Amygdala (tissue), 56 donors: ENCODE data around the gene TBX1.

Source experiments
- DNase-seq, 56 donors: peaks; one replicate each; lab custom pipeline; 2025; lab: John Stamatoyannopoulos, UW

The TBX1 gene

DNA sequence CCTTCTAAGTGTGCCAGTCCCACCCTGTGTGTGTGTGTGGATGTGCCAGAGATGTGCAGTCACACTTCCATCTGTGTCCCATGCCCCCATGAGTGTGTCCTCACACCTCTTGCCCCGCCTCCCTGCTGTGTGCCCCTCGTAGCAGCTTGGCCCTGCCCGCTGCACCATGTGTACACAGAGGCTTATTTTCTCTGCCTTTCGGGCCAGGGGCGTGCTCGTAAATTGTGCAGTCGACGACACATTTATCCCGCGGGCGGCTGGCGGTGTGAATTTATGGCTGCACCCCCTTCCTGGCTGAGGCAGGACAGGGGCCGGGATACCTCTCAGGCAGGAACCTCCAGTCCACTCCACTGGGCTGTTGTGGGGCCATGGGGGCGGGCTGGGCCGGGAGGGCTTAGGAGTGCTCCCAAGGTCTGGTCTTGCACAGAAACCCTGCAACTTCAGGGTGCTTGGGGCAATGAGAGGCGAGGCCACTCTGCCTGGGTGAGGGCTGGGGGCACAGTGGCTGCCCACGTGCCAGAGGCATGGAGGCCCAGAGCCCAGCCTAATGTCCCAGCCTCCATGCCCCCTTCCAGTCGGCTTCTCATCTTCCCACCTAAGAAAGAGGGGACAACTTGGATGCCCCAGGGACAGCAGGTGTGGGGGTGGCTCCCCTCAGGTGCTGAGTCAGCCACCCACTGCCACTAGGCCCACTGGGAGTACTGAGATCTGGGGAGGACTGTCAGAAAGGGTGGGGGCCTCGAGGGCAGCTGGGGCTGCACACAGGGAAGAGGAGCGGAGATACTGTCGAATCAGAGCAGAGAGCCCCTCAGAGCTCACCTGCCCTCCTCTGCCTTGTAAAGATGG lies 24.7 kb upstream of the TBX1 start:
- DNase-seq = no peak

DNA sequence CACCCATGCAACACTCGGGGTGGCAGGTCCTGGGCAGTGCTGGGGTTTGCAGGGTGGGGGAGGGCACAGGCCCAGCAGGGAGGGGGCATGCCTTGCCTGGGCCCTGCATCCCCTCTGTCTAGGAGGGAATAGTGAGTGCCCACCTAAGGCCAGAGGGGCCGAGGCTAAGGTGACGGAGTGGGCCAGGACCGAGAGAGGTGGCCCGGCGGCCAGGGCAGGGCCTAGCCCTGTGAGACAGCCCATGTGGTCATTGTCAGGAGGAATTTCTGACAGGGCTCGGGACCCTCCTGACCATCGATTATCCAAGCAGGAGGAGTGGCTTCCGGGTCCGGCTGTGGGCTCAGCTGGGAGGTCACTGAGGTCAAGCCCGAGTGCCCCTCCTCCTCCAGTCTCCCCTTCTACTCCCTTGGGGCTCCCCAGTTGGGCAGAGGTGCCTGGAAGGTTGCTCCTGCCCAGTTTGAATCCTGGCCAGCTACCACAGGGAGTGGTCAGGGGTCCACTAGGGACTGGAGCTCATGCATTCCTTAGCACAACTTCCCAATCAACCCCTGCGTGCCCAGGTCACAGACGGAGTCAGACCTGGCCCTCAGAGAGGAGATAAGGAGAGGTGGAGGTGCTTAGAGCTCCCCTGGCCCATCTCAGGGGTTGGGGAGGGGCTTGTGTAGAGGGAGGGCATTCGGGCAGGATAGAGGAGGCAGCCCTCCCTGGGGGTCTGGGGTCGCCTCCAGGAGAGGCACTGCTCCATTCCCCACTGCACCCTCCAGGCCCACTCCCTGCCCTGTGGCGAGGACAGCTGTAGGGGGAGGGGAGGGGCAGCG lies 22.5 kb upstream of the TBX1 start:
- no peak for DNase-seq

DNA sequence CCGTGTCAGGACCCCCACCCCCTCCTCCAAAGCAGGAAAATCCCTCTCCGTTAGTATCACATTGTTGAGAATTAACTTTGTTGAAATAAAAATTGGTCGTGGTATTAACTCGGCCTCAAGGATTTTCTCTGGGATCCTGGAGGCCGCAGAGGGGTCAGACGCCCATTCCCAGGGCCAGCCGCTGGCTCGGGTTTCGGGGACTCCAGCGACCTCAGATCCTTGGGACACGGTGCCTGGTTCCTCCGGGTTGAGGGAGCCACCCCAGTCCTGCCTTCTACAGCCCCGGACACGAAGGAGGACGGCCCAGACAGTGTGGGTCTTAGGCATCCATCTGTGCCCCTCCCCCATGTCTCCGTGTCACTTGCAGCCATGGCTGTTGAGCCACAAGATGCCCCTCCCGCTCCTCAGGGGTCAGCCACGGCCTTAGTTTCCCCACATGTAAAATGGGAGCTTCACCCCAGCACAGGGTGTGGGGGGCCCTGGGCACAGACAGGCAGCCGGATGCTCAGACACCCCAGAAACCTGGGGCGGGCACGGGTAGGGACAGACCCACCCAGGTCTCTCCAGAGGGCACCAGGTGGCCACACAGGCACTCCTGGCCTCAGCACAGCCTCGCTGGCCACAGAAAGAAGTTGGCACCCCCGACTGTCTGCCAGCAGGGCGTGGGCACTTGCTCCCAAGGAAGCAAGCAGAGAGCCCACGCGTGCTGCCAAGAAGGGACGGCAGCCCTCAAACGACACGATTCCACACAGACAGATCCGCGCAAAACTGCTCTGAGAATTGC lies 21.7 kb upstream of the TBX1 start:
- no peak for DNase-seq

DNA sequence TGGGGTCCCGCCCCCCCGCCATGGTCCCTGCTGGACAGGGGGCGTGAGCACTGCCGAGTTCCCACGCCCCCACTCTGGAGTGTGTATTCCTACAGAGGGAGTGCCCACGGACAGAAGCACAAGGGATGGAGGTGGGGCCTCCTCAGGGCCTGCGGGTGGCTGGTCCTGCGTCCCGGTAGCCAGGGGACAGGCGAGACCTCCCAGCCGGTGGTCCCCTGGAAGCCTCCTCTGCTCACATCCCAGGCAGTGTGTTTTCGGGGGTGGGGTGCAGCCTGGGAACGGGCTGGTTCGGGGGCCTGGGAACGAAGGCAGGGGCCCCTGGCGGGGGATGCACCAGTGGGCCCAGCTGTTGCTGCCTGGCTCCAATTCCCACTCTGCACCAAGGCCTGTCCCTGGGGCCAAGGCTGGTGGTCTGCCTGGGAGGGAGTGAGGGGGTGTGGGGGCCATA lies 21.1 kb upstream of the TBX1 start:
- no peak for DNase-seq

DNA sequence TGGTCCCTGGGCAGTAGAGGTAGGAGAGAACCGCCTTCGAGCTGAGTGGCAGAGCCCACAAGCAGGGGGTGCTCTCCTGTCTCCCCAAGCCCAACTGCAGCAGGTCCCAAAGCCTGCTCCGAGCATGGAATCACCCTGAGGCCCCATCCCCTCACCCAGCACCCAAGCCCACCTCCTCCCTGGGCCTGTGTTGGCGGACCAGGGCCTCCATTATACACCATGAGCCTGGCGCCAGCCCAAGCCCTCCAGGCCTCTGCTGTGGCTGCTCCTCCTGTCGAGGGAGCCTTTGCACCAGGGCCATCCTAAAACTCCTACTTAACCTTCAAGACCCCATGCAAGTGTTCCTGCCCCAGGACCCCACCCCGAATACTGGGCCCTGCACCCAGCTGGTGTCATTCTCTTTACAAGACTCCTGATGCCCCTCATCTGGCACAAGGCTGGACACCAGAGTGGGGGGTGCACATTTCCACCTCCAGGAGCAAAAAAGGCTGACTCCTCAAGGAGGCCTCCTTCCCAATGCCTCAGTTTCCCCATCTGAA lies 20.6 kb upstream of the TBX1 start:
- DNase-seq = no peak

DNA sequence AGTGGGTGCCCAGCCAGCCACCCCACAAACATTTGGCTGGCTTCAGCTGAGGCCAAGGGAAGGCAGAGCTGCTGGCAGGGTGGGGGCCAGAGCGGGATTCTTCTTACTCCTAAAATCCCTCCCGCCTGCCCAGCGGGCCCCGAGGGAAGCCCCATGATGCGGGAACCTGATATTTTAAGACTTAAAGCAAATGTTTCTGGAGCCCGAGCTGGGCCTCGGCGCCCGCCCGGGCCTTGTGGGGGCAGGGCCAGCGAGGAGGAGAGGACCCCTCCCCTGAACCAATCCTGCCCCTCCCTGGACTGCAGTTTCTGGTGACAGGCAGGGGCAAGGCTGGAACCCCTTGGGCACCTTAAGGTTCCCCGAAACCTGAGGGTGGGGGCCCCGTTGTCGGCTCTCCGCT lies 20.0 kb upstream of the TBX1 start:
- no peak for DNase-seq

DNA sequence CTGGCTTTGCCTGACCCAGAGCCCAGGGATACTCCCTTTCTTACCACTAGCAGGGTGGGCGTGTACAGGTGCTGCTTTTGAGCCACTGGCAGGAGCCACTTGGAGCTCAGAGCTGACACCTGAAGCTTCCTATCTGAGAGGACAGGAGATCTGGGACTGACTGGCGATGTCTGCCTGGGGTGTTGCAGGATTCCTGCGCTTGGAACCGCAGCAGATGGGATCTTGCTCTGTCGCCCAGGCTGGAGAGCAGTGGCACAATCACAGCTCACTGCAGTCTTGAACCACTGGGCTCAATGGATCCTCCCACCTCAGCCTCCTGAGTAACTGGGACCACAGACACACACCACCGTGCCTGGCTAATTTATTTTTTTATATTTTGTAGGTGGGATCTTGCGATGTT lies 19.5 kb upstream of the TBX1 start:
- DNase-seq = no peak

DNA sequence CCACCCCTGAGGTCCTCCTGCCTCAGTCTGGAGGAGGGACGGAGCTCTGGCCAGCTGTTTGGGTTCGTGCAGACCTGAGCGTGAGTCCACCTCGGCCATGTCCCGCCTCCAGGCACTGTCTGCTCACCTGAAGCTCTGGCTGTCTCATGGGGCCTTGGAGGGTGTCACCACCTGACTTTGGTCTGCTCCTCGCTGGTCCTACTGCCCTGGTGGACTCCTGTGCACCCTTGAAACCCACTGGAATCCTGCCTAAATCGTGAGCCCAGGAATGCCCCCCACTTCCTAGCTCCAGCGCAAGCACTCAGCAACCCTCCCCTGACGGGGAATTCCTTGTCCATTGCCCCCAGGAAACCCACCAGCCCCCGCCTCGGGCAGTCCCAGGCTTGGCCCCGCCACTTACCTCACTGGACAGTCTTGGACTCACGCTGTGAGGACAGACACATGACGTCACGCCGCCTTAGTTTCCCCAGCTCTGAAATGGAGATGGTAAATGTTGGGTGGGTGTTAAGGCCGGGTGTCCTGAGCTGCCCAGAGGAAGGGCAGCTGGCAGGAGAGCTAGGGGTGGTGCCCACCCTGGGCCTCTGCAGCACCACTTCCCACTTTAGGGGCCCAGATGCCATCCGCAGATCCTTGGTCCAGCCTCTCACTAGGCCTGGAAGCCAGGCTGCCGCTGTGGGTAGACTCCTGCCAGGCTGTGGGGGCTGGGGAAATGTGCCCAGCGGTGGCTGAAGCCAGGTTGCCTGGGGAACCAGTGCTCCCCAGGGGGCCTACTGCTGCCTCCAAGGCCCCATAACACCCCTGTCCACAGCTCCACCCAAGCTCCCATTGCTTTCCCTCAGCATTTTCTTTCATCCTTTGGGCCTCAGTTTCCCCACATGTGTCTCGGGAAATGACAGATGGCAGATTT lies 18.2 kb upstream of the TBX1 start:
- peak in 5 of 56 donors; percentile 10 to 33 (median 14) for DNase-seq

DNA sequence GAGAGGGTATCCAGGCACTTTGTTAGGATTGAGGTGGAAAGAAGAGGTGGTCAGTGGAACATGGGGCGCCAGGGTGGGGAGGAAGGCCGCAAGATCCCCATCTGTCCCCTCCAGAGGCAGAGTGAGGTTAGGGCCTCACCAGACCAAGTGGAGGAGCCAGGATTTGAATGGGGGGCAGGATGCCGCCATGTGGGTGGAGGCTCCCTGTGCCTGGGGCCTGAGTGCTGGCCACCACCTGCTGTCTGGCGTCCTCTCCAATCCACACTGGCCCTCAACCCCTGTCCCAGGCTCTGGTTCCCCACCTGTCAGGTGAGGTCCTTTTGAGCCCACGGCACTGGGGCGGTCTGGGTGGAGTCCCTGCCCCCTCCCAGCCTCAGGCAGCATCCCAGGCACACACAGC lies 17.5 kb upstream of the TBX1 start:
- no peak for DNase-seq

DNA sequence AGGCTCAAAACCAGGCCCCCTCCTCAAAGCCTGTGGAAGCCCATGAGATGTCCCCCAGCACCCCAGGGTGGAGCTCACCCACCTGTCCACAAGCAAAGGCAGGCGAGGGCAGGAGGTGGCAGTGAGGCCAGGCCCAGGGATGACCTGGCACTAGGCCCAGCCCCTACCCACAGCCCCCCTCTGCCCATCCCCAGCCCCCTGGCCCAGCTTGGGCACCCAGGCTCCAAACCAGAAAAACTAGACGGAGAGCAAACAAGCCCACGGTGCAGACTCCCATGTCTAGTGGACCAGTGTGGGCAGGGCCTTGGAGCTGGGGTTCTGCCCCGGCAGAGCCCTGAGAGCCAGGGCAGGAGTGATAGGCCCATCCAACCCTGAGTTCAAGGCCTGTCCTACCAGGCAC lies 16.9 kb upstream of the TBX1 start:
- no peak for DNase-seq

DNA sequence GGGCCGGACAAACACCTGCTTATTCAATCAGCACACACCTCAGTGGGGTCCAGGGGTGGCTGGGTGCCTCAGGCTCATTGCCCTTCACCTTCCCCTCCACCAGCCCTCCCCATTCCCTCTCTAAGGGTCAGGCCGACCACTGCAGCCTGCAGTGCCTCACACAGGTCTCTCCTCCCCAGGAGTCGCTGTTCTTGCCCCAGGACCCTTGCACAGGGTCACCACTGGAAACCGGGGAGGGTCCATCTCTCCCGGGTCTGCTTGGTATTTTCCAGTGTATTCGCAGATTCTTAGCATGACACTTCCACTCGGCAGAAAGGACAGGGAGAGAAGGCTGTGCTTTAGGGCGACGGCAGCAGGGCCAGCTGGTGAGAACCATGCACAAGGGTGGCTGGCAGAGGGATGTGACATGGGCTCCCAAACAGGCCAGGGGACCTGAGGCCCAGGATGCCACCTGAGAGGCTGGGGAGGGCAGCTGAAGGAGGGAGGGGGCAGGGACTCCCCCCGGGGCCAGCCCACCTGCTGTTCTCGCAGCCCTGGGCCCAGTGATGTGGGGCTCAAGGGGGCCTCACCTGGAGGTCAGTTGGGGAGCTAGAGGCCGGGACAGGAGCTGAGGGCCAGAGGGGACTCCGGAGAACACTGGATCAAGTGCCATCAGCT lies 16.1 kb upstream of the TBX1 start:
- DNase-seq = no peak

DNA sequence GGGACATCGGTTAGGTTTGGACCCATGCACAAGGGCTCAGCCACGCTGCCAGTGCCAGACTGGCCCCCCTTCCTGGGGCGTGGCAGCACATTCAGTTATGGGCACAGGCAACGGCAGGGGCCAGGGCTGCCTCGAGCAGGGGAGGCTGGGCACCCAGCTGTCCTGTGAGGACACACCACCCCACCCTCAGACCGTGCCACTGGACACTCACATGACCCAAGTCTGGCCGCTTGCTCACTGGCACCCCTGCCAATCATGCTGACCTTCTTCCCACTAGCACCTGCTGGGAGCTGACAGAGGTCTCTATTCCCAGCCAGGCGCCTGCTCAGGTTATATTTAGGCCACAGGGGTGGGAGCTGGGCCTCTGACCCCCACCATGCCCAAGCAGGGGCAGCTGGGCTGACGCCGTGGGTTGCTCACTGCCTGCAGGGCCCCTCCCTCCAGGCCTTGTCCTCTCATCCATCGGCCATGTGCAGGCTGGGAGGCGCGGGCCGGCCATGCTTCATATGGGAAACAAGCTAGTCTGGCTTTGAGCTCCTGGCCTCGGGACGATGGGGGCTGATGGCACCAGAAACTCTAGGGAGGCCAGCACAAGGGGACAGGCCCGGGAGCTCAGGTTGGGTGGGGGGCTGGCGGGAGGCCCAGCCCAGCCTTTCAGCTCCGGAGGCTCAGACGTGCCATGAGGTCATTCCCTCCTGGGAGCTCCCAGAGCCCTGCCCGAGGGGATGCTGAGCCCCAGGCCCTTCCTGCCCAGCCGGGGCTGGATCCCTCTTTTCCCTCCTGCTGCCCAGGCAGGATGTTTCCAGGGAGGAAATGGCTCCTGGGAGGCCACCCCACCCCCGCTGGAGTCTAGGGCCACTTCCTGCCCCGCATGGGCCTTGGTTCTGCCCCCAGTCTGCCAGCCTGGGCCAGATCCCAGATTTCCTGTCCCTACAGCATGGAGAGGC lies 15.2 kb upstream of the TBX1 start:
- no peak for DNase-seq

DNA sequence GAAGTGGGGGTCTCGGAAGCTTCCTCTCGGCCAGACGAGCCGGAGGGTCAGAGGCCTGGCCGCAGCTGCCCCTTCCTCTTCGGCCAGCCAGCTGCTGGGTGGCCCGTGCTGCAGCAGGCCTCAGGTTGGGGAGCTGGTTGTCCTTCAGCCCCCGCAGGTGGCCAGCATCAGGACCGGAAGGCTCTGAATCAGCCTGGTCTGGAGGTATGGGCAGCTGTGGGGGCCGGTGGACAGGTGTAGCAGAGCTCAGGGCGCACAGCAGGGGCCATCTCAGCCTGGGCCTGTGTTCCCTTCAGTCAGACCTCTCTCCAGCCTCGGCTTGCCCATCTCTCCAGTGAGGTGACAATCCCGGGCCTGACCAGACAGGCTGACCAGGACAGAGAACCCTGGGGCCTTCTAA lies 13.9 kb upstream of the TBX1 start:
- DNase-seq = no peak

DNA sequence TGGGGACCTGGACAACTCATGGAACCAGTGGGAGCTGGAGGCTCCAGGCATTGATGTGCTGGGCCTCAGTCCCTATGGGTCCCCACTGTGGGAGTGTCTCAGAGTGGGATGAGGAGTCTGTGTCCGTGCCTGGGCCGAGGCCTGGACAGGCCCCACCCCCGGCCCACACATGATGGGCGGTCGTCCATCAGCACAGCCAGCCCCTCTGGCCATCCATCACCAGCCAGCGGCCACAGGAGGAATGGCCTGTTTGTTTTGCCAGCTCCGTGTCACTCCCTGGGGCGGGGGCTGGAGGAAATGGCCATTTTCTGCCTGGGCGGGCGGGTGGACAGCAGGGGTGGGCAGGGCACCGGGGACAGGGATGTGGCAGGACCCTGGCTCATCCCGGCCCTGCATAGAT lies 13.0 kb upstream of the TBX1 start:
- DNase-seq = no peak

DNA sequence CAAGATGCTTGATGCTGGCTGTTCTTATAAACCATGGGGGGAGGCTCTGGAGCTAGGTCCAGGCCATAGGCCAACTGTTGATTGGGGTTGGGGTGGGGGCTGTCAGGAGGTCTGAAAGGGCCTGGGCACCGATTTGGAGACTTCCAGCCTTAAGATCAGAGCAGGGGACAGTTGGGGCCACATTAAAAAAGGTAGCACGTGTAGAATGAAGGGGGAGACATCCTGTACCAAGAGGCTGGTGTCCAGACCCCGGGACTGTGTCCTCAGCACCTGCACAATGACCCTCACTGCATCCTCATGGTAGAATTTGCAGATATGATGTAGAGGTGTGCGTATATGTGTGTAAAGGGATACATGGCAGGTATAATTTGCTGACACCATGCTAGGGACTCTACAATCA lies 12.4 kb upstream of the TBX1 start:
- no peak for DNase-seq

DNA sequence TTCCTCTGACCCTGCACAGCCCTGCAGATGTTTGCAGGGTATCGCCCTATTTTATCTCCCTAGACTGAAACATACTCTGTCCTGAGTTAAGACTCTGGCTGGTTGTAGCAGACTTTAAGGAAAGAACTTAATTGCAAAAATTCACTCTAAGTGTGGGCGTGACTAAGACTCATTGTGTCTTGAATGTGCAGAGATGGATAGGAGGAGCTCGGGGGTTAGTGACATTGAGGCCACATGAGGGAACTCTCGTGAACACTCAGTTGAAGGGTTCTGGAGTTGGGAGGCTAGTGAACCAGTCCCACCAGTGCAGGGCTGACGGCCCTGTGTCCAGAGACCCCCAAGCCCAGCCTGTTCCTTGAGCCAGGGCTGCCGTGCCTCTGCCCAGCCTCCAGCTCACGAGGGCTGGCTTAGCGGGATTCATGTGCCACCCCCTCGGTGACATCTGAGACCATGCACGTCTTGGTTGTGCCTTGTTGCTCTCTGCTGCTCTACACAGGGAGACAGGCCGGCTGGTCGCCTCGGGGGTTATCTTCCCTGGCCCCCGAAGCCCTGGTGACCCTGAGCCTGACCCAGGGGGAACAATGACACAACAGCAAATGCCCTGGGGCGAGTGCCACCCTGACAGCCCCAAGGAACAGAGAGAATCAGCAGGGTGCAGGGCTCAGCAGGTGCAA lies 11.4 kb upstream of the TBX1 start:
- DNase-seq = no peak

DNA sequence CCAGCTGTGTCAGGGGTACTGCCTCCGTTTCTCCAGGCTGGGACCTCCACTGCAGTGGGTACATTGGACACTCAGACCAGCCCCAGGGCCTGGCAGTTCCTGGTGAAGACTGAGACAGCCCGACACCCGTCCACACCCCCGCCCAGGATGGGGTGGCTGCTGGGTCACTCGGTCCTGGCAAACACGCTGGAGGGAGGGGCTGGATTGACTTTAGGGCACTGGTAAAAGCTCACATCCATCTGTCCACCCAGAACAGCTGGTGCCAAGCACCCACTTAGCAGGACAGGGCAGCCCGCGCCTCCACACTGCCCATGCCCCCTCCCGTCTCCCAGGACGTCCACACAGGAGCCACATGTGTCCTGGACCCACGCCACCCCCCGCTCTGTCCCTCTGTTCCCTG lies 10.7 kb upstream of the TBX1 start:
- DNase-seq = no peak
